ENCODE results near the gene RAD9B.
"Not testable (repeated sequence)": the region's sequence is repeated elsewhere in the genome, so short reads cannot be mapped to it uniquely, and the experiment has no call there.

The RAD9B gene

DNA sequence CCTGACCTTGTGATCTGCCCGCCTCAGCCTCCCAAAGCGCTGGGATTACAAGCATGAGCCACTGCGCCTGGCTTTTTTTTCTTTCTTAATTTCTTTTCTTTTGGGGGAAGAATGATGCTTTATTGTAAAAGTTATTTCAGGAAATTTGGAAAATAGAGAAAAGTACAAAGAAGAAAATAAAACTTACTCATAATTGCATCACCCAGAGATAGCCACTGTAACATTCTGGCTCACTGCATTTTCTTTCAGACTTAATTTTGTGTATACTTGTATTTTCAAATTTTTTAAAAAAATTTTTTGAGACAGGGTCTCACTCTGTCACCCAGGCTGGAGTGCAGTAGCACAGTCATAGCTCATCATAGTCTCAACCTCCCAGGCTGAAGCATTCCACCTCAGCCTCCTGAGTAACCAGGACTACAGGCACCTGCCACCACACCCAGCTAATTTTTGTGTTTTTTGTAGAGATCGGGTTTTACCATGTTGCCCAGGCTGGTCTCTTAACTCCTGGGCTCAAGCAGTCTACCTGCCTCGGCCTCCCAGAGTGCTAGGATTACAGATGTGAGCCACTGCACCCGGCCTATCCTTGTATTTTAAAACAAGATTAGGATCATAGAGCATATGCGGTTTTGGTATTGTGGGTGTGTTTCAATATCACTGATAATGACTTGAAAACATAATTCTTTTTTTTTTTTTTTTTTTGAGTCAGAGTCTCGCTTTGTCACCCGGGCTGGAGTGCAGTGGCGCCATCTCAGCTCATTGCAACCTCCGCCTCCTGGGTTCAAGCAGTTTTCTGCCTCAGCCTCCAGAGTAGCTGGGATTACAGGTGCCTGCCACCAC, 19.0 kb downstream of the RAD9B start:
- FAIRE-seq; DNase-seq (ENCODE audit: low spot score): not testable (repeated sequence)

DNA sequence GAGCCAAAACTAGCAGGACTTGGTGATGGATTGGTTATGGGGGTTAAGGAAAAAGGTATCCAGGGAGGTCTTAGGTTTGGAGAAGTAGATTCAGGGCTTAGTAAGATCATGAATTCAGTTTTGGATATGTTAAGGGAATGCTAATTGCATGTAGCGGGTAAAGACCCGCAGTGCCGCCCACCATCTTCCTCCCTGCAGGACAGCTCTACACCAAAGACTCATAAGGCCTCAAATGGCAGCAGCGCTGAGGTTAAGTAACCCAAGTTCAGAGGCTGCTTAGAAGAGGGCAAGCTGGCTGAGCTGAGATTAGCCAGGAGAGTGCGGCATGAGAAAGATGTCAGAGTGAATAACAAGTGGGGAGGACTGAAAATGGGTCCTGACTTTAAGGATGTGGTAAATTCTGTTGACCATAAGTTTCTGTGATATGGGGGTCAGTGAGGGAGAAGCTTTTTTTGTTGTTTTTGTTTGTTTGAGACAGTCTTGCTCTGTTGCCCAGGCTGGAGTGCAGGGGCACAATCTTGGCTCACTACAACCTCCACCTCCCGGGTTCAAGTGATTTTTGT, 26.2 kb downstream of the RAD9B start:
- FAIRE-seq, result no peak

GRCh38 chr12:110530511-110530910, 28.4 kb downstream of the RAD9B start:
- FAIRE-seq (no peak), DNase-seq (ENCODE audit: low spot score) (no peak)

More for the DNA sequence above, 26.2 kb downstream of the RAD9B start:
- no peak for DNase-seq (ENCODE audit: low spot score)

DNA sequence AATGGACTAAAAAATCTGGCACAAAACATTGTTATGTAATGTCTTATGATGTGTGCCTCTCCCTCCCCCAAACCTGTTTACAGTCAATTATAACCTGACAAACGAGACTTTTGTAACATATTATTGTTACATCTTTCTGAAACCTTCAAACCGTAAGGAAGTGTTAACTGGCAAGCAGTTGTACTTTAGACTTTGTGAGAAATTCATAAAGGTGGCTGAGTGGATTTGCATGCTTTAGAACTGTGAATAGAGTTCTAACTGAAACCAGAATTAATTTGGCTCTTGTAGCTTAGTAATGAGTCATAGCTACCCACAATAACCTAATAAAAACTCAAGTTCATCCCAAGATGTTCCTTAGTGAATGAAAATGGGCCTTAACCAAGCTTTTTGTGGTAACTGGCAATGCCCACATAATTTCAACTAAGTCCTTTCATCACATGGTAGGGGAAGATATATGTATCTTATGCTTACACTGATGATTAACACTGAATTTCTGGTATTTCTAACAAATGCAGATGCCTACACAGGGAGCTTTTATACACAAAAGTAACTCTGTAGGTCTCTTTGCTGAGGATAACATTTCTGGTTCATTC, 29.7 kb downstream of the RAD9B start:
- no peak for DNase-seq (ENCODE audit: low spot score)
- FAIRE-seq, result no peak

GRCh38 chr12:110532644-110533043, 30.5 kb downstream of the RAD9B start:
- FAIRE-seq (no peak), DNase-seq (ENCODE audit: low spot score) (no peak)

DNA sequence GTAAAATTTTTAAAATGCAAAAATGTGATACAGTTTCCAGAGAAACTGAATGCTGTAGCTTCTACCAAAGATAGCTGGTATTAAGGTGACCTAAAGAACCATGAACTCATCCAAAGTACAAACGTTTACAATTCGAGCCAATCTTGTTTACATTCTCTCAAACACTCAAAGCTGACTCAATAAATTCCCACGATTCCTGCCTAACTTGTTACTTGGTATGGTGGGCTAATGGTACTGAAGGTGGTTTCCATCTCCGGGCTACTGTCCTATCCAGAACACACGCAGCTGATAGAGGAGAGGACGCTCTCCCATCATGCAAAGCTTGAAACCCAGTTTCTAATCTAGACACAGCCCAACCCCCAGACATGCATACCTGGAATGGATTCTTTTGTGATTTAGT, 31.5 kb downstream of the RAD9B start:
- no peak for FAIRE-seq
- no peak for DNase-seq (ENCODE audit: low spot score)

- DNase-seq (ENCODE audit: low spot score) (no peak), FAIRE-seq (no peak)
Measured at GRCh38 chr12:110534811-110535210, 32.7 kb downstream of the RAD9B start.

GRCh38 chr12:110536834-110537604, 34.9 kb downstream of the RAD9B start:
- DNase-seq (ENCODE audit: low spot score) (no peak), FAIRE-seq (no peak)

DNA sequence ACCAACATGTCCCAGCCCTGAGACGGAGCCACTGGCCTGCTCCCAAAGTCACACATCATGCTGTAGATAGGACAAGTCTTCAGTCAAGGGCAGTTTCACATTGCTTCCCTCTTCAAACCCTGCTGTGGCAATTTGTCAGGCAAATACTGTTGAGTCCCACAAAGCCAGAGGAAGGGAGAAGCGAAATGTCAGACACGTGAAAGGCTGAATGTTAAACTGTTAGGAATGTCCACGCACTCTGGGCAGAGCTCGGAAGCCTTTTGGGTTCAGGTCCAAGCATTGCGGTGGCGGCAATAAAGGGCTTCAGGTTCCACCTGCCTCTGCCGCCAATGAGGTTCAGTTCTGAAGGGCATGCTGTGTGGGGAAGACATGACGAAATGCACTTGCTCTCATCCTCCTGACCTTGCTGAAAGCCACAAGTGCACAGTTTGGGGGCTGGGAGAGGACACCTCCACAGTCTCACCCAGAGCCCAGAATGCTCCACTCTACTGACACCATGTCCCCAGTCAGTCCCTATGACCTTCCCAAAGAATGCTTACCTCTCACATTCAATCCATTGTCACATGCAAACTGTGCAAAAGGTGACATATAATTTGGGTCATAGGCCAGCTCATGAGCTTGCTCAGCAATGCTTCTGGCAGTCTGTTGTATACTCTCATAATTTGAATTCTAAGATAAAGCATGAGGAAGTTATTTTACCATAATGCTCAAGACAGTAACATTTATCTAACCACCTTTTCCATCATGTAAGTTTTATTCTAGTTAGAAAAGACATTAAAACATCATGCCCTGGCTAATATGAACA, 35.7 kb downstream of the RAD9B start:
- peak; percentile 67 for DNase-seq (ENCODE audit: low spot score)
- no peak for FAIRE-seq

DNA sequence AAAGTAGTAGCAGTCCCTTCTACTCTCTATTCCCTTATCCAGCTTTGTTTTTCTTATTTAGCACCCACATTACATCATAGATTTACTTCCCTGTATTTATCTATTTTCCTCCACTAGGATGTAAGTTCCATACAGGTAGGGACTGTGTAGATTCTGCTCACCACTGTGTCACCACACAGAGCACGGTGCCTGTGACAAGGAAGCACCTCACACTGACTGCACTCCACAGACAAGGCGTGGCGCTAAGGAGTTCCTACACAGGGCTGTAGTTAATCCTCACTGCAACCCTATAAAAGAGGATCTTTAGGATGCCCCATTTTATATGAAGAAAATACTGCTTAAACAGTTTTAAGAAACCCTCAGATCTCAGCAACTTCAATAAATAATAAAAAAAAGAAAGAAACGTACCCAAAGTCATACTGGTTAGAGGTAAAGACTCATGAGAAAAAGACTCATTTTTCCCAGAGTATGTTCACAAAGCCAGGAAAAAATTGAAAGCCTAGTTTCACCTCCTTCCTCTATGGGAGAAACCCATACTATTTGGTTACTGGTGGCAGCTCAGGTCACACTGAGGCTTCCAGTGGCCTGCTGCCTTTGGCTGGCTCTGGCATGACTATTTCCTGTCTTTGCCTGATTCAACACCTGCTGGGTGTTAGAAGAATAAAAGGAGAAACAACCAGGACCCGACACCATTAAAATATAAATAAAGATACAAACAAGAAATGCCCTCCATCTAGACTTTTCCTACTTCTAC, 36.9 kb downstream of the RAD9B start:
- FAIRE-seq (no peak), DNase-seq (ENCODE audit: low spot score) (no peak)

GRCh38 chr12:110540048-110540447, 37.9 kb downstream of the RAD9B start:
- no peak for DNase-seq (ENCODE audit: low spot score)
- FAIRE-seq, result no peak

- DNase-seq (ENCODE audit: low spot score), result peak; percentile 32
- FAIRE-seq, result no peak
Measured at GRCh38 chr12:110543252-110543959, 41.3 kb downstream of the RAD9B start.

- DNase-seq (ENCODE audit: low spot score), result no peak
- FAIRE-seq, result no peak
Measured at GRCh38 chr12:110543965-110544364, 41.8 kb downstream of the RAD9B start.

DNA sequence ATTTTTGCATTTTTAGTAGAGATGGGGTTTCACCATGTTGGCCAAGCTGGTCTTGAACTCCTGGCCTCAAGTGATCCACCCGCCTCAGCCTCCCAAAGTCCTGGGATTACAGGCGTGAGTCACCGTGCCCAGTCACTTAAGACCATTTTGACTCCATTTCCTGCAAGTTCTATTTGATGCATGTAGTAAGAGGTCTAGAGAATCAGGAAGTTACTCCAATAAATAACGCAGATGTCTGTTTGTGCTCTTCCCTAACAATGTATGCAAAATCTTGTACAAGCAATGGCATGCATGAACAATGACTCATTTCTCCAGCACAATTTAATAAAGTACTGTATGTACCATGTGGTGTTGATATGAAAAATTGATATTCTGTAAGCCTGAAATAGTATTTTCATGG, 43.1 kb downstream of the RAD9B start:
- not testable (repeated sequence) for FAIRE-seq; DNase-seq (ENCODE audit: low spot score)

DNA sequence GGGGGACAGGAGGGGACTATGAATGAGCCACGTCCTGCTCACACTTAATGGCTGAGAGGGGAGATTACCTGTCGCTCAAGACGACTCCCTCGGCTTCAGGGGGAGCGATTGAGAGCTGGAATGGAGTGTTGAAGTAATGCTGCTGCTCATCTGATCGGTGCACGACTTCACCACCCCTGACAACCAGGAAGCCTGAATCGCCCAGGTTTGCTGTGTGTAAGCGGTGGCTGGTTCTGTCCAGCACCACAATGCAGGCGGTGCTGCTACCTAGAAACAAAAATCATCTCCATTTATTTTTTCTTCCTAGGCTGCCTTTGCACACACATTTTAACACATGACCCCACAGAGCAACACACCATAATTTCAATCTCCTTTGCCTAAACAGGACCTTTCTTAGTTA, 43.7 kb downstream of the RAD9B start:
- FAIRE-seq, result no peak
- no peak for DNase-seq (ENCODE audit: low spot score)

GRCh38 chr12:110546339-110546738, 44.2 kb downstream of the RAD9B start:
- FAIRE-seq, result no peak
- DNase-seq (ENCODE audit: low spot score), result peak; percentile 55

DNA sequence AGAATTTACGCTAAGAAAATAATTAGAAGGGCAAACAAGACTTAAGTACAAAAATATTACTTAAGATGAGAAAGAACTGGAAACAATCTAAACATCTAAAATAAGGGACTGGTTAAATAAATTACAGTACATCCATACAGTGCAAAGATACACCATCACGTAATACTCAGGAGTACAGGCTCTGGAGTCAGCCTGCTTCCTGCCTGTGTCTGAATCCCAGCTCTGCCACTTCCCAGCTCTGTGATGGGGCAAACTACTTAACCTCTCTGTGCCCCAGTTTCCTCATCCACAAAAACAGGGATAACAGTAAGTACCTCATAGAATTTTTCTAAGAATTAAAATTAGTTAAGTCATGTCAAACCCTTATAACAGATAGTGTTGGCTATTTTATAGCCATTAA, 45.0 kb downstream of the RAD9B start:
- FAIRE-seq, result no peak
- no peak for DNase-seq (ENCODE audit: low spot score)

- no peak for DNase-seq (ENCODE audit: low spot score)
- FAIRE-seq, result no peak
Measured at GRCh38 chr12:110548678-110549077, 46.5 kb downstream of the RAD9B start.

DNA sequence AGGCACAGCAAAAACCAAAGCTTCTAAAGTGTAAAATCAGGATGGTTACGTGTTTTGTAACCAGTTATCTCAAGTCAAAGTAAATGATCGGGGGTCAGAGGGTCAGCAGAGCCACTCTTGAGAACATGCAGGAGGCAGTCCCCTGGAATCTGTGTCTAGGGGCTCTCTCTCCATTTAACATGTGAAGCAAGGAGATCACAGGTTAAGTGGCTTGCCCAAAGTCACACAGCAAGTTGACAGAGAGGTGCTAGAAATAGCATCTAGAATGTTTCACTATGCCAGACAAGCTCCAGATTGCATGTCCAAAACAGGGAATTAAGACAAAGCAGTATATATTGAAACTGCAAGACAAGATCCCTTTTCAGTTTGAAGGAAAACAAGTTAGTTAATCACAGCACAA, 47.6 kb downstream of the RAD9B start:
- DNase-seq (ENCODE audit: low spot score) (no peak), FAIRE-seq (no peak)

DNA sequence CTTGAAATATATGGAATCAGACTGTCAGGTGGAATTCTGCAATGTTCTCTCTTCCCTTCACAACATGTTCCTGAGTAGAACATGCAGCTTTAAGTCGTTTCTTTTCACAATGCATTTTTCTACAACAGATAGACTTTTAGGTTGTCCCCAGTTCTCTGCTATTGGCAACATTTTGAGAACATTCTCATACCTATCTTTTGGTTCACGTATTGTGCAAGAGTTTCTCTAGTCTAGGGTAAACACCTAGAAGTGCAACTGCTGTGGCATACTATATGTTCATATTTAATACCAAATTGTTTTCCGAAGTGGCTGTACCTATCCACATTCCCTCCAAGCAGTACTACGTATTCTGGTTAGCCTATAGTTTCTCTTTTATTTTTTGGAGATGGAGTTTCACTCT, 48.9 kb downstream of the RAD9B start:
- no peak for FAIRE-seq
- no peak for DNase-seq (ENCODE audit: low spot score)
